ENCODE results near the gene WDR75.

Gene WDR75

DNA sequence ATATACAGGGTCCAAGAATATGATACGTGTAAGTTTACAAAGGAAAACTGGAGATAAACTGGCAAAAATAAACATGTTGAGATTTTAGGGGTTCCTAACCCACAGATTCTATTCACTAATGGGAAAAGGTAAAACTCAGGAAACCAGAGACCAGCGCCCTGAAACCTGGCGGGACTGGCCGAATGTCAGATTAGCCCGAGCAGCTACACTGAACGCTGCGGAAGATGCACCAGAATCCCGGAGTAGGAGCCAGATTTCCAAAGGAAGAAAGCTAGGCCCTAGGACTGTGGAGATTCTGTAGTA is 679 bp upstream of the WDR75 start:
- Histone ChIP-seq H3K4me3 (ENCODE audit: insufficient read length, low read depth) (peak overlapping the region; percentile 95), H3K9ac (ENCODE audit: insufficient read length, low read depth) (peak overlapping the region; percentile 97), H3K9me3 (ENCODE audit: insufficient read depth, low read length) (no peaks in the 10 kb centered on the region), H3K4me1 (ENCODE audit: insufficient read depth, insufficient read length) (no peaks in the 10 kb centered on the region), H3K36me3 (ENCODE audit: insufficient read depth, insufficient read length, low read length) (peaks cover 32% of the 10 kb centered on the region), H3K27me3 (ENCODE audit: insufficient read depth, insufficient read length) (no peaks in the 10 kb centered on the region)
- DNase-seq (ENCODE audit: low read depth, low spot score), result no peak
- TF ChIP-seq ZNF274 (IDR thresholded peaks at IDR 0.05; ENCODE audit: low read depth, low read length) (no peak), YY1 (IDR thresholded peaks at IDR 0.05; ENCODE audit: insufficient read depth, insufficient read length) (no peak), SUZ12 (IDR thresholded peaks at IDR 0.05; ENCODE audit: extremely low read depth, insufficient read depth, insufficient read length) (no peak)

DNA sequence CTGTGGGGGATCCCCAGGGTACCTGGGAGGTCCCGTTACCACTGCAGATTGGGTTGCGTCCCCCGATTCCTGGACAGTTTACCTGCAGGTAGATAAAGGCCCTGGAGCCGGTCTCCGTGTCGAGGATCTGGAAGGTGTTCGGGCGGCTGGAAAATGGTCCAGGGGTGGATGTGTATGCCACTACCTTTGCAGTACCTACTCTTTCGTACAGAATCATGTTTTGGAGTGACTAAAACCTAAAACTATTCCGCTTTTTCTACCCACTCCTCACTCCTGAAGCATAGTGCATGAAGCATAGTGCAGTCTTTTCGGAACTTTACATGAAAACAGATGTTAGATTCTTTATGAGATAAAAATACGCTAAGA is 418 bp downstream of the WDR75 start:
- Histone ChIP-seq H3K36me3 (ENCODE audit: insufficient read depth, insufficient read length, low read length) (peaks cover 42% of the 10 kb centered on the region), H3K4me3 (ENCODE audit: insufficient read length, low read depth) (peak overlapping the region; percentile 95), H3K9ac (ENCODE audit: insufficient read length, low read depth) (peak overlapping the region; percentile 97), H3K27me3 (ENCODE audit: insufficient read depth, insufficient read length) (no peaks in the 10 kb centered on the region), H3K4me1 (ENCODE audit: insufficient read depth, insufficient read length) (no peaks in the 10 kb centered on the region), H3K9me3 (ENCODE audit: insufficient read depth, low read length) (no peaks in the 10 kb centered on the region)
- no peak for TF ChIP-seq YY1 (IDR thresholded peaks at IDR 0.05; ENCODE audit: insufficient read depth, insufficient read length)
- no peak for TF ChIP-seq SUZ12 (IDR thresholded peaks at IDR 0.05; ENCODE audit: extremely low read depth, insufficient read depth, insufficient read length)
- no peak for DNase-seq (ENCODE audit: low read depth, low spot score)

DNA sequence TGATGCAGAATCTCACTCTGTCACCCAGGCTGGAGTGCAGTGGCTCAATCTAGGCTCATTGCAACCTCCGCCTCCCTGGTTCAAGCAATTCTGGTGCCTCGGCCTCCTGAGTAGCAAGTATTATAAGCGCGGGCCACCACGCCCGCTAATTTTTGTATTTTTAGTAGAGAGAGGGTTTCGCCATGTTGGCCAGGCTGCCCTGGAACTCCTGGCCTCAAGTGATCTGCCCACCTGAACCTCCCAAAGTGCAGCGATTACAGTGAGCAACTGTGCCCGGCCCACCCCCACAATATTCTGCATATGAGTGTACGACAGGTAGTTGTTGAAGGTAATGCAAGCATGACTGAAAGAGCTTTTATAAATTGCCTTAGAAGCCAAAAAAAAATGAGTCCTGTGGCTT is 1.2 kb downstream of the WDR75 start:
- Histone ChIP-seq H3K27me3 (ENCODE audit: insufficient read depth, insufficient read length) (no peaks in the 10 kb centered on the region), H3K9ac (ENCODE audit: insufficient read length, low read depth) (peak overlapping the region; percentile 97), H3K4me3 (ENCODE audit: insufficient read length, low read depth) (peak overlapping the region; percentile 95), H3K36me3 (ENCODE audit: insufficient read depth, insufficient read length, low read length) (peaks cover 49% of the 10 kb centered on the region), H3K9me3 (ENCODE audit: insufficient read depth, low read length) (no peaks in the 10 kb centered on the region), H3K4me1 (ENCODE audit: insufficient read depth, insufficient read length) (no peaks in the 10 kb centered on the region)
- TF ChIP-seq ZNF274 (IDR thresholded peaks at IDR 0.05; ENCODE audit: low read depth, low read length), result no peak
- no peak for TF ChIP-seq SUZ12 (IDR thresholded peaks at IDR 0.05; ENCODE audit: extremely low read depth, insufficient read depth, insufficient read length)
- TF ChIP-seq YY1 (IDR thresholded peaks at IDR 0.05; ENCODE audit: insufficient read depth, insufficient read length), result no peak
- DNase-seq (ENCODE audit: low read depth, low spot score), result no peak

DNA sequence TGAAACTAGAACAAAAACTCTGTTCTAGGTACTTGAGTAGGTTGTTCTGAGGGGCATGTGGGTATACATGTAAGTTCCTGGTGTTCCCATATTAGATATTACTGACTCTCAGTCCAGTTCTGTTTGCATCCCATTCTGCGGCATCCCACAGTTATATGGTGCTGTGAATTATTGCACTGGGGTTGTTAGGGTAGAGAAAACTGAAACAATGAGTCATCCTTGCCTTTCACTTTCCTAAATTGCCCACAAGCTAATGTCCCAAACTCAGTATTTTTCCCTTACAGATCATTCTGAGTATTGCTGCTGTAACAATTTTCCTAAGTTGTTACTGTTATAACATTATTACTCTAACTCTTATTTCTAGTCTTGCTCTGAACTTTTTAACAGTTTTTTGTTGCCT is 3.0 kb downstream of the WDR75 start:
- Histone ChIP-seq H3K36me3 (ENCODE audit: insufficient read depth, insufficient read length, low read length) (peaks cover 67% of the 10 kb centered on the region), H3K4me3 (ENCODE audit: insufficient read length, low read depth) (no peak overlapping the region), H3K27me3 (ENCODE audit: insufficient read depth, insufficient read length) (no peaks in the 10 kb centered on the region), H3K9ac (ENCODE audit: insufficient read length, low read depth) (no peak overlapping the region), H3K4me1 (ENCODE audit: insufficient read depth, insufficient read length) (no peaks in the 10 kb centered on the region), H3K9me3 (ENCODE audit: insufficient read depth, low read length) (no peaks in the 10 kb centered on the region)
- DNase-seq (ENCODE audit: low read depth, low spot score), result no peak
- no peak for TF ChIP-seq ZNF274 (IDR thresholded peaks at IDR 0.05; ENCODE audit: low read depth, low read length)
- no peak for TF ChIP-seq SUZ12 (IDR thresholded peaks at IDR 0.05; ENCODE audit: extremely low read depth, insufficient read depth, insufficient read length)
- TF ChIP-seq YY1 (IDR thresholded peaks at IDR 0.05; ENCODE audit: insufficient read depth, insufficient read length), result no peak

DNA sequence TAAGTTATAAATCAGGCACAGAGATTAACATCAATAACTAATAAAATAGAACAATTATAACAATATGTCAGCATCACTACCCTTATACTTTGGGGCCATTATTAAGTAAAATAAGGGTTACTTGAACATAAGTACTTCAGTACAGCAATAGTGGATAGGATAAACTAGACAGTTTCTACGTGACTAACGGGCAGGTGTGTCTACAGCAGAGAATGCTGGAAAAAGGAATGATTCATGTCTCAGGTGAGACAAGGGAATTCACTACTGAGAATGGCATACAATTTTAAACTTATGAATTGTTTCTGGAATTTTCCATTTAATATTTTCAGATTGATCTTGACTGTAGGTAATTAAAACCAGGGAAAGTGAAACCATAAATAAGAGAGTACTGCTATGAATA is 5.5 kb downstream of the WDR75 start:
- H3K4me1 ChIP-seq (ENCODE audit: insufficient read depth, insufficient read length), result no peaks in the 10 kb centered on the region
- DNase-seq (ENCODE audit: low read depth, low spot score), result no peak
- H3K27me3 ChIP-seq (ENCODE audit: insufficient read depth, insufficient read length), result no peaks in the 10 kb centered on the region
- H3K9me3 ChIP-seq (ENCODE audit: insufficient read depth, low read length), result no peaks in the 10 kb centered on the region
- TF ChIP-seq YY1 (IDR thresholded peaks at IDR 0.05; ENCODE audit: insufficient read depth, insufficient read length), result no peak
- no peak overlapping the region for H3K9ac ChIP-seq (ENCODE audit: insufficient read length, low read depth)
- H3K4me3 ChIP-seq (ENCODE audit: insufficient read length, low read depth), result no peak overlapping the region
- H3K36me3 ChIP-seq (ENCODE audit: insufficient read depth, insufficient read length, low read length), result peaks cover 92% of the 10 kb centered on the region

DNA sequence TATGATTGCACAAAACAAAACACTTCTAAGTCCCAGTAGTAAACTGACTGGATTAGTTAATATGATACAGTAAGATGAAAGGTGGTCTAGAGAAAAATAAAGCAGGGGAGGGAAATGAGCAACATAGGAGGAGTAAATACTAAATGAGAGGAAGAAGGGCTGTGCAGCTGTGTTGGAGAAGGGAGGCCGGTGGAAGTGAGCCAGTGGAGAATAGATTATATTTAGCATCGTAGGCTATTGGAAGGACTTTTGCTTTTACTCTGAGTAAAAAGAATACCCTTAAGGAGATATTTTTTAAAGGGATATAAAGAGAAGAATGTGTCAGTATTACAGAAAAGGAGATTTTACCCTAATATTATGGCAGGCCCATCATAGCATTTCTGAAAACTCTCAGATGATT is 12.7 kb downstream of the WDR75 start:
- Histone ChIP-seq H3K4me1 (ENCODE audit: insufficient read depth, insufficient read length) (no peaks in the 10 kb centered on the region), H3K4me3 (ENCODE audit: insufficient read length, low read depth) (no peak overlapping the region), H3K9me3 (ENCODE audit: insufficient read depth, low read length) (no peaks in the 10 kb centered on the region), H3K36me3 (ENCODE audit: insufficient read depth, insufficient read length, low read length) (peaks cover 93% of the 10 kb centered on the region), H3K9ac (ENCODE audit: insufficient read length, low read depth) (no peak overlapping the region), H3K27me3 (ENCODE audit: insufficient read depth, insufficient read length) (no peaks in the 10 kb centered on the region)
- TF ChIP-seq ZNF274 (IDR thresholded peaks at IDR 0.05; ENCODE audit: low read depth, low read length) (no peak), SUZ12 (IDR thresholded peaks at IDR 0.05; ENCODE audit: extremely low read depth, insufficient read depth, insufficient read length) (no peak), YY1 (IDR thresholded peaks at IDR 0.05; ENCODE audit: insufficient read depth, insufficient read length) (no peak)
- DNase-seq (ENCODE audit: low read depth, low spot score), result no peak

DNA sequence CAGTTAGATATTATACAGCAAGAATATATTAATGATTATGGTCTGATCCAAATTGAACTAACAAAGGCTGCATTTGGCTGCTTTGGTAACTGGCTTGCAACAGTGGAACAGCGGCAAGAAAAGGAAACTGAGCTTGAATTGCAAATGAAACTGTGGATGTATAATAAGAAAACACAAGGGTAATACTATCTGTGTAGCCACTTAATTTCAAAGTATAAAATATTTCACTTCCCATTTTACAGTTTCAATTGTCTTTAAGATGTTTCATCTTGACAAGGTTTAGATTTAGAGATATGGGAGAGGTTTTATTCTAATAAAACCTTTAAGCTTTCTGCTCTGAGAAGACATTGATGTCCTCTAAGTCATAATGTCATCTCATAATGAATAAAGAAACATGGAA is 23.8 kb downstream of the WDR75 start:
- H3K27me3 ChIP-seq (ENCODE audit: insufficient read depth, insufficient read length), result no peaks in the 10 kb centered on the region
- H3K4me1 ChIP-seq (ENCODE audit: insufficient read depth, insufficient read length), result no peaks in the 10 kb centered on the region
- no peak for DNase-seq (ENCODE audit: low read depth, low spot score)
- no peak for TF ChIP-seq YY1 (IDR thresholded peaks at IDR 0.05; ENCODE audit: insufficient read depth, insufficient read length)
- TF ChIP-seq ZNF274 (IDR thresholded peaks at IDR 0.05; ENCODE audit: low read depth, low read length), result no peak
- no peak for TF ChIP-seq SUZ12 (IDR thresholded peaks at IDR 0.05; ENCODE audit: extremely low read depth, insufficient read depth, insufficient read length)
- no peaks in the 10 kb centered on the region for H3K9me3 ChIP-seq (ENCODE audit: insufficient read depth, low read length)
- H3K9ac ChIP-seq (ENCODE audit: insufficient read length, low read depth), result no peak overlapping the region
- H3K4me3 ChIP-seq (ENCODE audit: insufficient read length, low read depth), result no peak overlapping the region
- peaks cover 97% of the 10 kb centered on the region for H3K36me3 ChIP-seq (ENCODE audit: insufficient read depth, insufficient read length, low read length)

DNA sequence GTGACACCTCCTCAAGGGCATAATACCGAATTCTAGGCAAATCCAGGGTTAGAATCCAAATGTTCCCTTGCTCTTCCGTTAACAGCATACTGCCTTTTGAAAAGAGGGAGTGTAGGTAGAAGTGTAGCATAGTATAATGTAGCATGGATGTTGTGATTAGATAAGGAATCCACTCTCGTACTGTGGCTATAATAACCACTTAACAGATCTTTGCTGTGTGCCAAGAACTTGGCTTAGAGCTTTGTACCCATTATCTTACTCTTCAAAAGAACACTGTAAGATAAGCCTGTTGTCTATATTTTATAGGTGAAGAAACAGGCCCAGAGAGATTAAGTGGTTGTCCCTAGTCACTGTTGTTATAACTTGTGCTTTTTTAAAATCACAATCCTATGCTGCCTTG is 24.2 kb downstream of the WDR75 start:
- TF ChIP-seq ZNF274 (IDR thresholded peaks at IDR 0.05; ENCODE audit: low read depth, low read length) (no peak), YY1 (IDR thresholded peaks at IDR 0.05; ENCODE audit: insufficient read depth, insufficient read length) (no peak), SUZ12 (IDR thresholded peaks at IDR 0.05; ENCODE audit: extremely low read depth, insufficient read depth, insufficient read length) (no peak)
- Histone ChIP-seq H3K36me3 (ENCODE audit: insufficient read depth, insufficient read length, low read length) (peaks cover 97% of the 10 kb centered on the region), H3K4me3 (ENCODE audit: insufficient read length, low read depth) (no peak overlapping the region), H3K9ac (ENCODE audit: insufficient read length, low read depth) (no peak overlapping the region), H3K27me3 (ENCODE audit: insufficient read depth, insufficient read length) (no peaks in the 10 kb centered on the region), H3K4me1 (ENCODE audit: insufficient read depth, insufficient read length) (no peaks in the 10 kb centered on the region), H3K9me3 (ENCODE audit: insufficient read depth, low read length) (no peaks in the 10 kb centered on the region)
- no peak for DNase-seq (ENCODE audit: low read depth, low spot score)
